Neural cell (in vitro differentiated cells): ENCODE measurements around the gene SPTBN1. TPM values are rescaled to one million over a fixed set of nuclear protein-coding genes. Genes with fewer than 3 reads are reported as not detected.

Experiments
- H2AFZ ChIP-seq: fragments of 200-600, 300-800 bp; sonication (generic), shearing (Covaris generic); 2 replicates; pipeline ENCODE4 v1.6.0; 2014; ENCODE audit warnings: low read depth, mild to moderate bottlenecking, antibody characterized with exemption, low read length, moderate library complexity
- H3F3A ChIP-seq: fragments of 200-600 bp; shearing (Covaris generic); 2 replicates; pipeline ENCODE4 v1.6.1; 2016; ENCODE audit warnings: mild to moderate bottlenecking, moderate library complexity, mixed read lengths, antibody characterized with exemption, low read length; ENCODE audit not compliant: insufficient read depth, poor library complexity, severe bottlenecking
- H3K27ac ChIP-seq: fragments of 200-600, 300-800 bp; sonication (generic), shearing (Covaris generic); 2 replicates; pipeline ENCODE4 v1.5.1; 2014; ENCODE audit warnings: mild to moderate bottlenecking, low read length, moderate library complexity
- H3K27me3 ChIP-seq: fragments of 300-800, 200-600 bp; sonication (generic), shearing (Covaris generic); 2 replicates; pipeline ENCODE4 v1.6.0; 2014; ENCODE audit warnings: mild to moderate bottlenecking, low read depth, low read length, moderate library complexity; ENCODE audit not compliant: insufficient read depth
- H3K36me3 ChIP-seq: fragments of 300-800, 200-600 bp; sonication (generic), shearing (Covaris generic); 2 replicates; pipeline ENCODE4 v1.5.1; 2014; ENCODE audit warnings: mild to moderate bottlenecking, antibody characterized with exemption, low read length, moderate library complexity; ENCODE audit not compliant: insufficient read depth
- H3K4me2 ChIP-seq: fragments of 300-800, 200-600 bp; sonication (generic), shearing (Covaris generic); 2 replicates; pipeline ENCODE4 v1.6.0; 2014; ENCODE audit warnings: mild to moderate bottlenecking, low read length
- H3K4me3 ChIP-seq: fragments of 300-800, 200-600 bp; sonication (generic), shearing (Covaris generic); 2 replicates; pipeline ENCODE4 v1.5.1; 2014; ENCODE audit warnings: mild to moderate bottlenecking, low read length, moderate library complexity
- H3K79me2 ChIP-seq: fragments of 200-600 bp; shearing (Covaris generic); replicated peaks from 2 replicates; pipeline ENCODE4 v1.6.0; 2014; ENCODE audit warnings: mild to moderate bottlenecking, low read length, moderate library complexity; ENCODE audit not compliant: insufficient read depth
- H3K9ac ChIP-seq: fragments of 300-800, 200-600 bp; sonication (generic), shearing (Covaris generic); 2 replicates; pipeline ENCODE4 v1.6.1; 2016; ENCODE audit warnings: mild to moderate bottlenecking, low read length, mixed read lengths
- H3K9me2 ChIP-seq: fragments of 200-600 bp; shearing (Covaris generic); 2 replicates; pipeline ENCODE4 v1.6.1; 2016; ENCODE audit warnings: mild to moderate bottlenecking, low read length, mixed read lengths; ENCODE audit not compliant: insufficient read depth
- H3K9me3 ChIP-seq: fragments of 200-600, 300-800 bp; sonication (generic), shearing (Covaris generic); 2 replicates; pipeline ENCODE4 v1.6.1; 2016; ENCODE audit warnings: mild to moderate bottlenecking, mixed run types, low read length, moderate library complexity, mixed read lengths
- H4K20me1 ChIP-seq: fragments of 200-600 bp; shearing (Covaris generic); 2 replicates; pipeline ENCODE4 v1.6.1; 2016; ENCODE audit warnings: mild to moderate bottlenecking, mixed run types; ENCODE audit not compliant: insufficient read depth
- CTCF ChIP-seq: fragments of 450-650 bp; IDR thresholded peaks from 2 replicates; pipeline ENCODE4 v1.5.1; 2014; ENCODE audit warnings: antibody characterized with exemption, mild to moderate bottlenecking, moderate library complexity; ENCODE audit not compliant: poor library complexity, severe bottlenecking
- EP300 ChIP-seq: fragments of 450-650 bp; conservative IDR thresholded peaks from 2 replicates; pipeline ENCODE4 v1.6.1; 2014; ENCODE audit warnings: antibody characterized with exemption, mild to moderate bottlenecking, moderate library complexity; ENCODE audit not compliant: poor library complexity, severe bottlenecking
- EZH2 ChIP-seq: fragments of 200-600, 300-800 bp; shearing (Covaris generic), sonication (generic); IDR thresholded peaks from 2 replicates; pipeline ENCODE4 v1.6.1; 2014; ENCODE audit warnings: antibody characterized with exemption, low read length, borderline replicate concordance, mild to moderate bottlenecking; ENCODE audit not compliant: insufficient read depth, poor library complexity, severe bottlenecking
- MXI1 ChIP-seq: fragments of 450-650 bp; conservative IDR thresholded peaks from 2 replicates; pipeline ENCODE4 v1.6.1; 2014; ENCODE audit warnings: antibody characterized with exemption, mild to moderate bottlenecking; ENCODE audit not compliant: poor library complexity, severe bottlenecking
- POLR2AphosphoS5 ChIP-seq: IDR thresholded peaks from 2 replicates; pipeline ENCODE4 v1.6.1; 2012
- RAD21 ChIP-seq: fragments of 450-650 bp; conservative IDR thresholded peaks from 2 replicates; pipeline ENCODE4 v1.6.1; 2014; ENCODE audit warnings: antibody characterized with exemption, mild to moderate bottlenecking, moderate library complexity
- REST ChIP-seq: IDR thresholded peaks from 2 replicates; pipeline ENCODE4 v1.6.1; 2012; ENCODE audit warnings: borderline replicate concordance
- SMC3 ChIP-seq: fragments of 450-650 bp; conservative IDR thresholded peaks from 2 replicates; pipeline ENCODE4 v1.6.1; 2014; ENCODE audit warnings: antibody characterized with exemption, mild to moderate bottlenecking, moderate library complexity; ENCODE audit not compliant: poor library complexity
- TAF1 ChIP-seq: IDR thresholded peaks from 2 replicates; pipeline ENCODE4 v1.6.1; 2012; ENCODE audit warnings: low read depth
- polyA plus RNA-seq: library from polyadenylated mRNA; depleted of rRNA; stranded (reverse); fragments of >200 nt; gene quantifications from 2 replicates; pipeline ENCODE4 v1.2.3, GENCODE V29; 2014

Gene SPTBN1
- polyA plus RNA-seq, 1 donor from 2014 or later: 92.1 TPM

- Histone ChIP-seq H3K36me3 (peaks cover 27% of the 10 kb centered on the region), H3K27ac (no peak overlapping the region)
Observed at GRCh38 chr2:54663424-54664030, 207.4 kb downstream of the SPTBN1 start.

GRCh38 chr2:54664238-54664786 is 208.2 kb downstream of the SPTBN1 start:
- no peaks in the 10 kb centered on the region for H3K9me3 ChIP-seq
- no peak overlapping the region for H3K4me3 ChIP-seq
- H3K9ac ChIP-seq: no peak overlapping the region
- no peaks in the 10 kb centered on the region for H3F3A ChIP-seq
- H3K4me2 ChIP-seq: no peak overlapping the region
- H3K79me2 ChIP-seq: no peaks in the 10 kb centered on the region
- no peak overlapping the region for H3K27ac ChIP-seq
- peaks cover 27% of the 10 kb centered on the region for H3K36me3 ChIP-seq
- H3K27me3 ChIP-seq: no peaks in the 10 kb centered on the region
- no peaks in the 10 kb centered on the region for H4K20me1 ChIP-seq
- H3K9me2 ChIP-seq: no peaks in the 10 kb centered on the region
- TF ChIP-seq POLR2AphosphoS5: no peak
- no peak for TF ChIP-seq MXI1
- no peak for TF ChIP-seq EZH2
- TF ChIP-seq REST: no peak
- TF ChIP-seq SMC3: no peak
- no peak for TF ChIP-seq TAF1
- TF ChIP-seq CTCF: no peak
- no peak for TF ChIP-seq EP300
- TF ChIP-seq RAD21: no peak
- H2AFZ ChIP-seq: no peak overlapping the region

More at GRCh38 chr2:54663424-54664030, 207.4 kb downstream of the SPTBN1 start:
- no peaks in the 10 kb centered on the region for H3K9me3 ChIP-seq
- H4K20me1 ChIP-seq: no peaks in the 10 kb centered on the region
- no peak for TF ChIP-seq EP300
- H3K9me2 ChIP-seq: no peaks in the 10 kb centered on the region
- no peaks in the 10 kb centered on the region for H3K79me2 ChIP-seq
- H3K9ac ChIP-seq: no peak overlapping the region
- no peaks in the 10 kb centered on the region for H3F3A ChIP-seq
- H3K4me3 ChIP-seq: no peak overlapping the region
- H3K4me2 ChIP-seq: no peak overlapping the region
- H3K27me3 ChIP-seq: no peaks in the 10 kb centered on the region
- no peak overlapping the region for H2AFZ ChIP-seq
